Small intestine (tissue), 7 donors: ENCODE results near the gene EPPIN. TPM values are rescaled to one million over a fixed set of nuclear protein-coding genes. Genes with fewer than 3 reads are reported as not detected.

ENCODE experiments used
- DNase-seq, 2 donors: peaks; one replicate each; pipeline versions ENCODE4 v3.0.0 to v3.0.0-alpha.2; 2013
- FAIRE-seq: peaks from 2 replicates; lab custom pipeline; 2012; peaks lifted over from hg19 to GRCh38; lab: Jason Lieb, UNC
- H3K27ac ChIP-seq, 3 donors: one replicate each; pipeline ENCODE4 v1.5.1; 2013; ENCODE audit warnings: low read length in 2 of 3, mild to moderate bottlenecking in 2 of 3, control low read depth in 1 of 3, inconsistent platforms in 1 of 3, low read depth in 1 of 3, moderate library complexity in 1 of 3
- H3K27me3 ChIP-seq, 3 donors: one replicate each; pipeline ENCODE4 v1.6.1; 2013; ENCODE audit warnings: low read length in 3 of 3, inconsistent platforms in 1 of 3; ENCODE audit not compliant: control insufficient read depth in 3 of 3, insufficient read depth in 3 of 3
- H3K36me3 ChIP-seq, 3 donors: one replicate each; pipeline ENCODE4 v1.6.1; 2013; ENCODE audit warnings: low read length in 3 of 3, inconsistent platforms in 1 of 3, low read depth in 1 of 3, mild to moderate bottlenecking in 1 of 3, moderate library complexity in 1 of 3; ENCODE audit not compliant: control insufficient read depth in 3 of 3, insufficient read depth in 2 of 3
- H3K4me1 ChIP-seq, 3 donors: one replicate each; pipeline ENCODE4 v1.6.1; 2013; ENCODE audit warnings: low read length in 2 of 3, inconsistent platforms in 1 of 3, low read depth in 1 of 3, mild to moderate bottlenecking in 1 of 3, moderate library complexity in 1 of 3; ENCODE audit not compliant: control insufficient read depth in 3 of 3, insufficient read depth in 2 of 3
- H3K4me3 ChIP-seq, 3 donors: one replicate each; pipeline ENCODE4 v1.5.1; 2013; ENCODE audit warnings: low read length in 3 of 3, control low read depth in 1 of 3, inconsistent platforms in 1 of 3, low read depth in 1 of 3, mild to moderate bottlenecking in 1 of 3, moderate library complexity in 1 of 3
- H3K9me3 ChIP-seq, 2 donors: one replicate each; pipeline ENCODE4 v1.6.1; 2013; ENCODE audit warnings: low read depth in 1 of 2, low read length in 1 of 2; ENCODE audit not compliant: control insufficient read depth in 2 of 2, insufficient read depth in 1 of 2
- WGBS, 3 donors: extraction: QIAGEN DNeasy Blood & Tissue Kit; methylation state at CpG; one replicate each; pipeline ENCODE4 v1.1.7; 2013; 5-methylcytosine and 5-hydroxymethylcytosine counted together
- polyA plus RNA-seq, 4 donors: library from polyadenylated mRNA; stranded (reverse) in 3 of 4; unstranded in 1 of 4; fragments of 200-250 nt in 3 of 4; fragments of 120-200 nt in 1 of 4; gene quantifications; one replicate each; pipeline versions ENCODE4 v1.2.1 to v1.2.3, GENCODE V29; 2013
- donor health status: healthy with polysubstance abuse.
- donor health status: control.
- donor health status: control.
- donor health status: Bipolar disorder and iron deficiency.
- donor health status: healthy.

The EPPIN gene
- polyA plus RNA-seq, 4 donors, result not detected

DNA sequence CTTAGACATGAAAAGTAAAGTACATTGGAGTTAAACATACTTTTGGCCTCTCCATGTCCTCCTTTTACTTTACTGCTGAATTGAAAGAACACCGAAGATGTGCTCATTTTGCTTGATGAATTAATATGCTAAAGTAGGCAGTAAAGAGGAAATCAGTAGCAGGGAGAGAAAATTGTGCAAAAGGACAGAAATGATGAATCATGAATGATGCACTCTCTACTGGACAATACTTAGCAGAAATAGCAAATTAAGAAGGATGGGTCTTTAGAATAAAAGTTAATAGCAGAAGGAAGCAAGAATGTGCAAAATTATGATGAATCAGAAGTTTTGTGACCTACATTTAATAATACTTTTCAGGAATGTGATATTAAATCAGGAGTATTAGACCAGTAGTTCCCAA, 23.4 kb downstream of the EPPIN start:
- FAIRE-seq, result no peak
- Histone ChIP-seq H3K9me3 (no peaks in the 10 kb centered on the region), H3K4me1 (no peaks in the 10 kb centered on the region), H3K27ac (no peak overlapping the region), H3K4me3 (no peak overlapping the region), H3K36me3 (no peaks in the 10 kb centered on the region), H3K27me3 (peaks cover 0 to 12% (median 0%) of the 10 kb centered on the region in 3 donors)
- 69 to 79% (median 73%) methylated on average over 1 of the region's 1 CpG for WGBS, 3 donors
- DNase-seq, result no peak

DNA sequence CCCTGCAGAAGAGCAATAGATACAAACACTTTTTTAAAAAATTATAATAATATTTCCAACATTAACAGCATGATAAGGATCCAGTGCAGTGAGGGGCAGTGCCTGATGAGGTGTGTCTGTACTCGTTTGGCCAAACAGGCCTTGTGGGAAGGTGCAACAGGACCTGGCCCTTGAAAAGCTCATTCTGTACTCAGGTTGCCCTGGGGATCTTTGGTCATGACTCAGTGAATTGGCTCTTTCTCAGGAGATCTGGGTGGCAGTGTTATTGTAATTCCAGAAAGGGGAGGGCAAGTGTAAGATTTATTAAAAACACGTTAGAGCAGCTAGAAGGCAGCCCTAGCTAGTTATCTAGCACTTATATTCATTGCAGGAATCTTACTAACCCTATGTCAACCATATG, 28.9 kb downstream of the EPPIN start:
- 6 to 44% (median 33%) methylated on average over 2 of the region's 2 CpGs for WGBS, 3 donors
- no peaks in the 10 kb centered on the region for H3K36me3 ChIP-seq
- H3K9me3 ChIP-seq, result no peaks in the 10 kb centered on the region
- no peak overlapping the region for H3K4me3 ChIP-seq
- no peaks in the 10 kb centered on the region for H3K4me1 ChIP-seq
- DNase-seq (peak in 1 of 2 donors; percentile 44), FAIRE-seq (no peak)
- H3K27ac ChIP-seq, result no peak overlapping the region
- H3K27me3 ChIP-seq, result peaks cover 0 to 2% (median 0%) of the 10 kb centered on the region in 3 donors

DNA sequence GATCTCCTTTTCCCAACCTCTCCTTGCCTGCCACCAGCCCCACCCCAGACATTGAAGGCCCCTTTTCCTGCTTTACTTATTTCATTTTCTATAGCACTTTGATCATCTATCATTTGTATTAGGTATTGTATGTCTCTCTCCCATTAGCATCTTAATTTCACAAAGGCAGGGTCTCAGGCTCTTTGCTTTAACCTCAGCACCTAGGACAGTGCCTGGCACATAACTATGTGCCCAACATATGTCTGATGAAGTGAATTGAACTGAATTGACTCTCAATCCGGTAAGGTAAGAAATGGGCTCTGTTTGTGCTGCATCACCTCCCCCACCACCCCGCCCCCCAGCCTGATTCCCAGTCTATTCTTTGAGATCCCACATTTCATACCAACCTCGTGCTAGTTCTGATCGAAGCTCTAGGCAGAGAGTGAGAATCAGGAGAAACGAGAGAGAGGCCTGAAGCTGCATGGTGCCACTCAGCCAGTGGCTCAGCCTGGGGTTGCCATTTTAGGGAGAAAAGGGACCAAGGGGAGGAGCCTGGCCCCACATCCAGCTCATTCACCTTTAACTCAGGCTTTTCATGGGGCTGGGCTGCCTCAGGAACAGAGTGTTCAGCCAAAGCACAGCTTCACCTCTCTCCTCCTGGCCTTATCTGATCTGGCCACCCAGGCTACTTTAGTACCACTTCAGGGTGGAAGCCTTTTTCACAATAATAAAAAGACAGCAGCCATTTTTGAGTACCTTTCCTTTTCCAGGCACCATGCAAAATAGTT, 31.9 kb downstream of the EPPIN start, which contains the start of gene SPINT3:
Gene SPINT3, minus strand, starts transcription at position 476 of the 767 bp plus-strand sequence. Its CDS starts 14 bp downstream, at position 462.
- Histone ChIP-seq H3K4me1 (no peaks in the 10 kb centered on the region), H3K9me3 (no peaks in the 10 kb centered on the region), H3K4me3 (no peak within 1 kb of the TSS), H3K27me3 (no peaks in the 10 kb centered on the region), H3K27ac (no peak within 1 kb of the TSS), H3K36me3 (no peaks in the 10 kb centered on the region)
- no peak for DNase-seq
- WGBS, 3 donors, result 69 to 70% (median 70%) methylated on average over 5 of the region's 5 CpGs
- FAIRE-seq, result no peak

DNA sequence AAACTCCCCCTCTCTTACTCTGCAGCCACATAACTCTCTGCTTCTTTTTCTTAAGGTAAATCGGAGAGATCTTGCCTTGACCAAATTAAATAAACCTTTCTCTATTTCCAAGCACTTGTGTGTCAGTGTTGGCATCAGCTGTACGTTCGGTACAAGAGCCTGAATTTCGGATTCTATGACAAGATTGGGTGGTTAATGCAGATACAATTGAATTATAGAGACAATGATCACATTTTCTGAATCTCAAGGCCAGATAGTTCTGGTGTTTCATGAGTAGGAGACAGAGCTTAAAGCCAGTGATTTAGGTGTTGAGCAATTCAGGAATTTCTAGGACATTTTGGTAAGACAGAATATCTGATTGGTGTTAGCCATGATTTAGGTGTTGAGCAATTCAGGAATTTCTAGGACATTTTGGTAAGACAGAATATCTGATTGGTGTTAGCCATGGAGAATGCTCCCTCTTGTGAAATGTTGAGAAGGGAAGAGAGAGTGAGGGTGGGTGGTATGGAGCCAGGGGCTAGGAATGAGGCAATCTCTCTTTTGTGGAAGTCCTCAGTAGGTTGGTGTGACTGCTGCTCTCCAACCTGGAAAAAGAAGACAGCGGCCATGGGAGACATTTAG, 36.8 kb downstream of the EPPIN start:
- DNase-seq (no peak), FAIRE-seq (no peak)
- Histone ChIP-seq H3K27me3 (no peaks in the 10 kb centered on the region), H3K27ac (no peak overlapping the region), H3K36me3 (no peaks in the 10 kb centered on the region), H3K9me3 (peaks cover 0 to 3% of the 10 kb centered on the region in 2 donors), H3K4me3 (no peak overlapping the region), H3K4me1 (no peaks in the 10 kb centered on the region)
- WGBS, 3 donors, result 77 to 86% (median 81%) methylated on average over 5 of the region's 5 CpGs

DNA sequence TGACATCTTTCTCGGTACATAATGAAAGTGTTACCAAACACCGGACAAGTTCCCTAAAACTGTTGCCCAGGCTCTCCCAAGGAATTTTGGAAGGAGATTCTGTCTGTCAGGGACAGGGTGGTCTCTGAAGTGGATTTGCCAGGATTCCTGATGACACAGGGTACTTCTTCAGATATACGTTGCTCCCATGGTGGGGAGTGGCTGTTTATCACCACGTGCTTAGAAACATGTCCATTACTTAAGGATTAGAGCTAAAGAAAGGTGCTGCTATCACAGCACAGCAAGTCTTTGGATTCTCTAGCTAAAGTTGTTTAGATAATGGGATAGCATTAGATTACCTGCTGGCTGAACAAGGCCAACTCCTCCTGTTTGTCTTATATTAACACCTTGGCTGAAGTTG, 38.1 kb downstream of the EPPIN start:
- Histone ChIP-seq H3K27ac (no peak overlapping the region), H3K9me3 (peaks cover 0 to 3% of the 10 kb centered on the region in 2 donors), H3K27me3 (peaks cover 0 to 2% (median 0%) of the 10 kb centered on the region in 3 donors), H3K36me3 (no peaks in the 10 kb centered on the region), H3K4me1 (no peaks in the 10 kb centered on the region), H3K4me3 (no peak overlapping the region)
- 68 to 73% (median 69%) methylated on average over 4 of the region's 4 CpGs for WGBS, 3 donors
- FAIRE-seq, result no peak
- DNase-seq, result no peak

DNA sequence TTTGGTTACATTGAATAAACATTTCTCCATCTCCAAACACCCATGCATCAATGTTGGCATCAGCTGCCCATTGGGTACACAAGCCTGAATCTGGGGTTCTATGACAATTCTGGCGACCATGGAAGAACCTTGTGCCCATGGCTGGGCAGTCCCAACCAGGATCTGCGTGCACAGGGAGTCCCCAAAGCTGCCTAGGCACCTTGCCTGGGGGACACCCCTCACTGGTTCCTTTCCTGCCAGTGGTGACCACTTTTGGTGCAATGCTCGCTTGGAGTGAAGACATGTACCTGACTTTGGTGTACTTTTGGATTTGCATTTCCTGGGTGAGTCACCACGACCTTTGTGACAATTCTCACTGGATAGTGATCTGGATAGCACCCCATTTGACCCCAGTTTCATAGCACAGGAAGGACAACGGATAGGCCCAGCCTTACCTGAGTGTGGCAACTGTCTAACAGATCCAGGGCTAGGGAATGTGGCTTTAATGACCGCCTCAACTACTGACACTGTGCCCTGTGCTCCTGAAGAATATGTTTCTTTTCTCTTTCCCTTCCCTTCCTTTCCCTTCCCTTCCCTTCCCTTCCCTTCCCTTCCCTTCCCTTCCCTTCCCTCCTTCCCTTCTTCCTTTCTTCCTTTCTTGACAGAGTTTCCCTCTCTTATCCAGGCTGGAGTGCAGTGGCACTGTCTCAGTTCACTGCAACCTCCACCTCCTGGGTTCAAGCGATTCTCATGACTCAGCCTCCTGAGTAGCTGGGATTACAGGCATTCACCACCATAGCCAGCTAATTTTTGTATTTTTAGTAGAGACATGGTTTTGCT, 38.9 kb downstream of the EPPIN start:
- Histone ChIP-seq H3K27me3 (peaks cover 0 to 3% (median 0%) of the 10 kb centered on the region in 3 donors), H3K4me3 (no peak overlapping the region), H3K36me3 (no peaks in the 10 kb centered on the region), H3K9me3 (peaks cover 0 to 3% of the 10 kb centered on the region in 2 donors), H3K4me1 (no peaks in the 10 kb centered on the region), H3K27ac (peak overlapping the region in 1 of 3 donors; percentile 7)
- peak; percentile 7 to 92 for DNase-seq
- FAIRE-seq, result no peak
- 53 to 66% (median 55%) methylated on average over 7 of the region's 7 CpGs for WGBS, 3 donors

DNA sequence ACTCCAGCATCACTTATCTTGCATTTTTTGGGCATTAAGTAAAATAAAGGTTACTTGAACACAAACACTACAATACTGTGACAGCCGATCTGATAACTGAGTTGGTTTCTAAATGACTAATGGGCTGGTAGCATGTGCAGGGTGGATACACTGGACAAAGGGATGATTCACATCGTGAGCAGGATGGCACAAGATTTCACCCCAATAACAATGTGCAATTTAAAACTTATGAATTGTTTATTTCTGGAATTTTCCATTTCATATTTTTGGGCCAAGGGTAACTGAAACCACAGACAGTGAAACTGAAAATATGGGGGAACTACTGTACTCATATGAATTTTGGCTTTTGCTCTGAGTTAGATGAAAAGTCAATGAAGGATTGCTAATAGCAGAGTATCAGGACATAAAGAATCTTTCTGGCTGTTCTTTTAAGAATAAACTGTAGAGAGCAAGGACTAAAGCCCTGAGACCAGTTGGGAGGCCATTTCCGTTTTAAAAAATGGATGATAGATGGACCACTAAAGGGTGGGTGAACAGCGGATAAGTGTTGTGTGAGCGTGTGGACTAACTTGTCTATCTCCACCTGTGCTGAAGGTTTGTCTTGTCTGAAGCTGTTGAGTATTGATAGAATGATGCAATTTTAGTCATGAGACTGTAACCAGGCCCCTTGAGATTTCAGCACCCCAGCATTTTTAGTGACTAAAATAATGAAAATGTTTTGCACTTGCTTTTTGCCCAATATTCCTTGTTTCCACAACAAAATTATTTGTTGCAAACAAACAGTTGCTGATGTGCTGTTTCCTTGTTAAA, 40.0 kb downstream of the EPPIN start:
- peaks cover 0 to 3% (median 0%) of the 10 kb centered on the region in 3 donors for H3K27me3 ChIP-seq
- no peak overlapping the region for H3K4me3 ChIP-seq
- no peak for FAIRE-seq
- no peaks in the 10 kb centered on the region for H3K36me3 ChIP-seq
- no peak overlapping the region for H3K27ac ChIP-seq
- DNase-seq, result no peak
- 77 to 86% (median 79%) methylated on average over 5 of the region's 5 CpGs for WGBS, 3 donors
- H3K4me1 ChIP-seq, result no peaks in the 10 kb centered on the region
- peaks cover 0 to 3% of the 10 kb centered on the region in 2 donors for H3K9me3 ChIP-seq
